HEK293T (cell line): ENCODE results near the gene SUMO3.

Source experiments
- CTCF ChIA-PET: fragments of 350-600 bp; formaldehyde crosslinking; extraction: SDS; loops from one replicate; lab custom pipeline; 2021; ENCODE audit warnings: antibody characterized with exemption, inconsistent platforms; lab: Yijun Ruan, JAX
- POLR2A ChIA-PET: fragments of 350-600 bp; formaldehyde crosslinking; extraction: SDS; loops from one replicate; lab custom pipeline; 2020; ENCODE audit warnings: antibody characterized with exemption, inconsistent platforms; lab: Yijun Ruan, JAX
- DNase-seq: peaks from one replicate; pipeline ENCODE4 v3.0.0; 2012; ENCODE audit warnings: mixed read lengths; ENCODE audit errors: extremely low spot score
- ARNT ChIP-seq: fragments of 450-650 bp; IDR thresholded peaks from 2 replicates; pipeline ENCODE4 v1.6.1; 2017; ENCODE audit warnings: mild to moderate bottlenecking
- BHLHE40 ChIP-seq: fragments of 450-650 bp; IDR thresholded peaks from 2 replicates; pipeline ENCODE4 v1.6.1; 2016; ENCODE audit warnings: mild to moderate bottlenecking, moderate library complexity, borderline replicate concordance
- CTBP1 ChIP-seq: fragments of 450-650 bp; IDR thresholded peaks from 2 replicates; pipeline ENCODE4 v1.6.1; 2016; ENCODE audit warnings: borderline replicate concordance
- ELF4 ChIP-seq: fragments of 450-650 bp; IDR thresholded peaks from 2 replicates; pipeline ENCODE4 v1.6.1; 2017; ENCODE audit warnings: antibody characterized with exemption
- FOXA1 ChIP-seq: fragments of 450-650 bp; IDR thresholded peaks from 2 replicates; pipeline ENCODE4 v1.6.1; 2016; ENCODE audit warnings: mild to moderate bottlenecking
- FOXK2 ChIP-seq: fragments of 450-650 bp; IDR thresholded peaks from 2 replicates; pipeline ENCODE4 v1.6.1; 2016; ENCODE audit warnings: mild to moderate bottlenecking
- FOXM1 ChIP-seq: fragments of 450-650 bp; IDR thresholded peaks from 2 replicates; pipeline ENCODE4 v1.6.1; 2017; ENCODE audit warnings: mild to moderate bottlenecking, borderline replicate concordance
- HDGF ChIP-seq: fragments of 450-650 bp; IDR thresholded peaks from 2 replicates; pipeline ENCODE4 v1.6.1; 2017; ENCODE audit warnings: antibody characterized with exemption, borderline replicate concordance
- L3MBTL2 ChIP-seq: fragments of 450-650 bp; conservative IDR thresholded peaks from 2 replicates; pipeline ENCODE4 v1.6.1; 2016; ENCODE audit warnings: mild to moderate bottlenecking
- LEF1 ChIP-seq: fragments of 450-650 bp; IDR thresholded peaks from 2 replicates; pipeline ENCODE4 v1.6.1; 2017; ENCODE audit warnings: mild to moderate bottlenecking, borderline replicate concordance
- NFRKB ChIP-seq: fragments of 450-650 bp; IDR thresholded peaks from 2 replicates; pipeline ENCODE4 v1.6.1; 2016; ENCODE audit warnings: mild to moderate bottlenecking, moderate library complexity
- SP1 ChIP-seq: fragments of 450-650 bp; IDR thresholded peaks from 2 replicates; pipeline ENCODE4 v1.6.1; 2017
- SUZ12 ChIP-seq: fragments of 450-650 bp; IDR thresholded peaks from 2 replicates; pipeline ENCODE4 v1.6.1; 2016; ENCODE audit warnings: mild to moderate bottlenecking
- TARDBP ChIP-seq: fragments of 450-650 bp; IDR thresholded peaks from 2 replicates; pipeline ENCODE4 v1.6.1; 2016
- ZNF384 ChIP-seq: fragments of 450-650 bp; IDR thresholded peaks from 2 replicates; pipeline ENCODE4 v1.6.1; 2016
- TF ChIP-seq, protein P1 (sequence below): fragments of 450-650 bp; IDR thresholded peaks from 2 replicates; pipeline ENCODE4 v1.6.1; 2016

Gene SUMO3

DNA sequence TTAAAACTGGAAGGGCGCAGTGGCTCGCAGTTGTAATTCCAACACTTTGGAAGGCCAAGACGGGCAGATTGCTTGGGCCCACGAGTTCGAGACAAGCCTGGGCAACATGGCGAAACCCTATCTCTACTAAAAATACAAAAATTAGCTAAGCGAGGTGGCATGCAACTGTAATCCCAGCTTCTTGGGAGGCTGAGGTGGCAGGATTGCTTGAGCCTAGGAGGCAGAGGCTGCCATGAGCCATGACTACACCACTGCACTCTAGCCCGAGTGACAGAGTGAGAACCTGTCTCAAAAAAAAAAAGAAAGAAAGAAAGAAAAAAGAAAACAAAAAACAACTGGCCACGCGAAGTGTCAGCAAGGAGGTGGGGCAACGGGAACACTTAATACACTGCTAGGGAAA lies 22.5 kb downstream of the SUMO3 start:
- ChIA-PET POLR2A (interaction anchor here (2.1 kb wide), 1 partner anchor 78 kb away, joined by 5 read pairs; the partner anchor contains the start of gene PTTG1IP), CTCF (no interaction called here)
- TF ChIP-seq ZNF384, result no peak
- DNase-seq, result no peak

DNA sequence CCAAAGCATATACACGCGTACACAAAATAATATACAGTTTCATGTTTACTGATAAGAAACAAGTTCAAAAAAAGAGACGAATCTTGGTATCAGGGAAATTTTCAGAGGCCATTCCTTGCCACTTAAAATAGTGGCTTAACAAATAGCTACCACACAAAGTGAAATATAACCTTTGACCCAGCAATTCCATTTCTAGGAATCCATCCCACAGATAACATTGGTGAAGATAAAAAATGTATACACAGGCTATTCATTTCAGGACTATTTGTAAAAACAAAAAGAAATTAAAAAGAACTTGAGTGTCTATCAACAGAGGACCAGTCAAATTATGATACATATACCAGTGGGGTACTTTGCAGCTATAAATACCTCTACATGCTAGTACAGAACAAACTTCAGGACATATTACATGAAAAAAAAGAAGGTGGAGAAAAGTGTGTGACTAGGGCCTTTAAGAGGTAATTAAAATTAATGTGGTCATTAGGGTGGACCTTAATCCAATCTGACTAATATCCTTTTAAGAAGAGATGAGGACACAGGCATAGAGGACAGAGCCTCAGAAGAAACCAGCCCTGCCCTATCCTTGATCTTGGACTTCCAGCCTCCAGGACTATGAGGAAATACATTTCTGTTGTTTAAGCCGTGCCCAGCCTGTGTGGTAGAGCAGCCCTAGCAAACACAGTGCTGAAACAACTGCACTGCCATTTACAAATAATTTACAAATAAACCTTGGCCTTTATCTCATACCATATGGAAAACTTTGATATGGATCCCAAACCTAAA lies 24.1 kb downstream of the SUMO3 start:
- no peak for DNase-seq
- ChIA-PET POLR2A (interaction anchor here (1.0 to 1.5 kb wide), 2 partner anchors 8 to 80 kb away, joined by 8 read pairs; partner anchors contain the start of genes PTTG1IP and UBE2G2), CTCF (interaction anchor here (0.7 to 1.4 kb wide), 9 partner anchors 10 to 324 kb away, joined by 3 to 10 read pairs (median 4); no protein-coding TSS in a partner anchor)
- TF ChIP-seq ARNT (no peak), FOXA1 (no peak), L3MBTL2 (no peak), FOXM1 (no peak), NFRKB (no peak), CTBP1 (no peak), TARDBP (no peak), FOXK2 (no peak), HDGF (no peak), ZNF384 (no peak), BHLHE40 (no peak), SUZ12 (no peak), ELF4 (no peak), LEF1 (no peak), SP1 (no peak)
- TF ChIP-seq, protein P1, sequence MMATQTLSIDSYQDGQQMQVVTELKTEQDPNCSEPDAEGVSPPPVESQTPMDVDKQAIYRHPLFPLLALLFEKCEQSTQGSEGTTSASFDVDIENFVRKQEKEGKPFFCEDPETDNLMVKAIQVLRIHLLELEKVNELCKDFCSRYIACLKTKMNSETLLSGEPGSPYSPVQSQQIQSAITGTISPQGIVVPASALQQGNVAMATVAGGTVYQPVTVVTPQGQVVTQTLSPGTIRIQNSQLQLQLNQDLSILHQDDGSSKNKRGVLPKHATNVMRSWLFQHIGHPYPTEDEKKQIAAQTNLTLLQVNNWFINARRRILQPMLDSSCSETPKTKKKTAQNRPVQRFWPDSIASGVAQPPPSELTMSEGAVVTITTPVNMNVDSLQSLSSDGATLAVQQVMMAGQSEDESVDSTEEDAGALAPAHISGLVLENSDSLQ, result no peak

DNA sequence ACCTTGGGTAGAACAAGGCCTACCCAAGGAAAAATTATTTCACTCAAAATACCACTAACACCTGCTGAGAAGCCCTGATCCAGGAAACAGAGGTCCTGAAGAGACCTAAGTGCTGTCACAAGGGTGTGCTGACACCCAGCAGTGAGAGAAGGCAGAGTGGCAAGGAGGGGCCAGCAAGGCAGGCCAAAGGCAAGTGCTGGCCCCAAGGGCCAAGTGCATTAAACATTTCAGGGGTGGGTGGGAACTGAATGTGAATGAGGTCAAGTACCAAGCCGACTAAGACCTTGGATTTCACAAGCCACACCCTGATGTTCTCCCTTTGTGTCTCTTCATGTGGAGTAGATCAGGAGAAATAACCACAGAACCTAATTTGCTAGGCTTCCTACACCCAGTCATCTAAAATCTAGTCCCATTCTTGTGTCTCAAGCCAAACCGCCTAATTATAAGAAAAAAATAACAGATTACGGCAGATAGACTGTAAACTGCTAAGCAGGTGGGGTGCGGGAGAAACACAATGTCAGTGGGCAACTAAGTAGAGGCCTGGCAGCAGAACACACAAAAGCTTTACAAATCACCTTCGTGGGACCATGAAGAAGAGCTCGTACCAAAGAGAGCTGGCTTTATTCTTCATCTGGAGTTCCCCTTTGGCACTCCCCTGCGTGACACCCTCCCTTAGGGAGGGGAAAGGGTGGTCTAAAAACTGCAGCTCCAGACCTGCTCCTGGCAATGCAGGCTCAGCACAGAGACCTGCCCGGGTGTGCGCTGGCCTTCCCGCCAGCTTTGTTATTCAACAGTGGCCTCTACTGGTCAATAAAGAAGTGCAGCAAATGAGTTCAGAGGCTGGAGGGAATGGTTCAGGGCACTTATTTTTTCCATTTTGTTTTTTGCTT lies 24.9 kb downstream of the SUMO3 start:
- peak; percentile 88 for DNase-seq
- no peak for TF ChIP-seq FOXM1
- no peak for TF ChIP-seq HDGF
- TF ChIP-seq LEF1, result no peak
- TF ChIP-seq L3MBTL2, result no peak
- TF ChIP-seq ELF4, result no peak
- no peak for TF ChIP-seq NFRKB
- TF ChIP-seq CTBP1, result no peak
- TF ChIP-seq SUZ12, result no peak
- TF ChIP-seq BHLHE40, result no peak
- no peak for TF ChIP-seq FOXA1
- TF ChIP-seq SP1, result no peak
- TF ChIP-seq TARDBP, result no peak
- TF ChIP-seq, protein P1, result no peak
- no peak for TF ChIP-seq ARNT
- CTCF ChIA-PET, result interaction anchor here (0.5 to 1.4 kb wide), 10 partner anchors 10 to 323 kb away, joined by 3 to 10 read pairs (median 4); no protein-coding TSS in a partner anchor
- POLR2A ChIA-PET, result interaction anchor here (1.0 to 1.5 kb wide), 2 partner anchors 9 to 80 kb away, joined by 8 read pairs; partner anchors contain the start of genes PTTG1IP and UBE2G2

DNA sequence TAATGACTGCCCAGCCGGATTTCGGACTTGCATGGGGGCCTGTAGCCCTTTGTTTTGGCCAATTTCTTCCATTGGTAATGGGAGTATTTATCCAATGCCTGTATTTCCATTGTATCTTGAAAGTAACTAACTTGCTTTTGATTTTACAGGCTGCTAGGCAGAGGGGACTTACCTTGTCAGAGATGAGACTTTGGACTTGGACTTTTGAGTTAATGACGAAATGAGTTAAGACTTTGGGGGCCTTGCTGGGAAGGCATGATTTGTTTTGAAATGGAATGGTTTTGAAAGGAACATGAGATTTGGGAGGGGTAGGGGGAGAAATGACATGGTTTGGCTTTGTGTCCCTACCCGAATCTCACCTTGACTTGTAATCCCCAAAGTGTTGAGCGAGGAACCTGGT lies 25.9 kb downstream of the SUMO3 start:
- no peak for TF ChIP-seq HDGF
- no peak for TF ChIP-seq NFRKB
- TF ChIP-seq FOXK2, result no peak
- TF ChIP-seq L3MBTL2, result no peak
- TF ChIP-seq, protein P1, result no peak
- no peak for TF ChIP-seq CTBP1
- no peak for TF ChIP-seq FOXM1
- TF ChIP-seq SUZ12, result no peak
- TF ChIP-seq BHLHE40, result no peak
- no peak for TF ChIP-seq TARDBP
- ChIA-PET POLR2A (no interaction called here), CTCF (no interaction called here)
- no peak for DNase-seq

DNA sequence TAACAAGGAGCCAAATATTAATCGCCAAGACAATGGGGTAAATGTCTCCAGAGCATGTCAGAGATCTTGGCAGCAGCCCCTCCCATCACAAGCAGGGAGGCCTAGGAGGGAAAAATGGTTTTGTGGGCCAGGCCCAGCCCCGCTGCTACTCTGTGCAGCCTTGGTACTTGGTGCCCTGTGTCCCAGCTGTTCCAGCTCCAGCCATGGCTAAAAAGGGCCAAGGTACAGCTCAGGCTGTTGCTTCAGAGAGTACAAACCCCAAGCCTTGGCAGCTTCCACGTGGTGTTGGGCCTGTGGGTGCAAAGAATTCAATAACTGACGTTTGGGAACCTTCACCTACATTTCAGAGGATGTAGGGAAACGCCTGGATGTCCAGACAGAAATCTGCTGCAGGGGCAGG lies 26.6 kb downstream of the SUMO3 start:
- ChIA-PET CTCF (no interaction called here), POLR2A (no interaction called here)
- no peak for DNase-seq
- TF ChIP-seq, protein P1, result no peak
- no peak for TF ChIP-seq ELF4
- no peak for TF ChIP-seq LEF1
- no peak for TF ChIP-seq NFRKB
- TF ChIP-seq SP1, result no peak
- TF ChIP-seq BHLHE40, result no peak
- TF ChIP-seq ZNF384, result no peak
- no peak for TF ChIP-seq FOXM1
